Common myeloid progenitor, CD34-positive (primary cell): Measurements from ENCODE around the gene IFIT1.
A peak's percentile ranks its signal among the peaks of the same experiment; 100 is the strongest.
"Not testable (repeated sequence)": the region's sequence is repeated elsewhere in the genome, so short reads cannot be mapped to it uniquely, and the experiment has no call there.

Source experiments
- CTCF ChIA-PET: fragments of 350-600 bp; sonication (Branson Sonifier 250); formaldehyde crosslinking; loops from one replicate; lab custom pipeline; 2021; ENCODE audit warnings: antibody characterized with exemption; lab: Charles Lee
- POLR2A ChIA-PET: fragments of 350-600 bp; sonication (Branson Sonifier 250); formaldehyde crosslinking; loops from one replicate; lab custom pipeline; 2021; ENCODE audit warnings: antibody characterized with exemption; lab: Charles Lee
- DNase-seq, 3 donors: peaks; one replicate each; pipeline versions ENCODE4 v3.0.0 to v3.0.0-alpha.2; 2013
- H3K27ac ChIP-seq, 2 experiments: 1 replicate in 1 of 2; 2 replicates in 1 of 2; pipeline ENCODE4 v1.7.0; 2013; ENCODE audit warnings: inconsistent platforms in 2 of 2, low read length in 2 of 2, mild to moderate bottlenecking in 2 of 2, low read depth in 1 of 2, moderate library complexity in 1 of 2; ENCODE audit not compliant: severe bottlenecking in 2 of 2, insufficient read depth in 1 of 2, poor library complexity in 1 of 2
- H3K27me3 ChIP-seq, 5 experiments: replicated peaks in 2 of 5; 1 replicate in 3 of 5; 2 replicates in 2 of 5; pipeline versions ENCODE4 v1.6.1 to v1.7.0; 2013; ENCODE audit warnings: low read length in 4 of 5, mild to moderate bottlenecking in 2 of 5, moderate library complexity in 2 of 5, inconsistent platforms in 1 of 5; ENCODE audit not compliant: insufficient read depth in 5 of 5, control insufficient read depth in 4 of 5
- H3K36me3 ChIP-seq, 4 experiments: 1 replicate in 2 of 4; 2 replicates in 2 of 4; pipeline versions ENCODE4 v1.6.1 to v1.7.0; 2013; ENCODE audit warnings: low read length in 3 of 4, control low read depth in 1 of 4, mild to moderate bottlenecking in 1 of 4; ENCODE audit not compliant: control insufficient read depth in 4 of 4, insufficient read depth in 4 of 4
- H3K4me1 ChIP-seq, 4 experiments: 1 replicate in 3 of 4; 2 replicates in 1 of 4; pipeline versions ENCODE4 v1.6.1 to v1.7.1; 2013; ENCODE audit warnings: low read length in 3 of 4, mild to moderate bottlenecking in 3 of 4, control low read depth in 1 of 4, inconsistent platforms in 1 of 4, moderate library complexity in 1 of 4; ENCODE audit not compliant: control insufficient read depth in 4 of 4, insufficient read depth in 4 of 4; ENCODE audit errors: control extremely low read depth in 1 of 4
- H3K4me3 ChIP-seq, 7 experiments: 1 replicate in 4 of 7; 2 replicates in 3 of 7; pipeline versions ENCODE4 v1.5.1 to v1.7.0; 2013; ENCODE audit warnings: mild to moderate bottlenecking in 7 of 7, low read length in 6 of 7, moderate library complexity in 6 of 7, inconsistent platforms in 2 of 7, low read depth in 2 of 7, control low read depth in 1 of 7; ENCODE audit not compliant: insufficient read depth in 4 of 7, control insufficient read depth in 1 of 7; ENCODE audit errors: extremely low read depth in 1 of 7
- H3K9me3 ChIP-seq, 5 experiments: 1 replicate in 4 of 5; 2 replicates in 1 of 5; pipeline versions ENCODE4 v1.6.1 to v1.7.1; 2013; ENCODE audit warnings: low read length in 4 of 5, mild to moderate bottlenecking in 2 of 5, inconsistent platforms in 1 of 5, low read depth in 1 of 5, moderate library complexity in 1 of 5; ENCODE audit not compliant: control insufficient read depth in 4 of 5, insufficient read depth in 2 of 5; ENCODE audit errors: control extremely low read depth in 1 of 5
- WGBS: methylation state at CpG from one replicate; pipeline ENCODE4 v1.1.5; 2013; ENCODE audit not compliant: insufficient coverage; 5-methylcytosine and 5-hydroxymethylcytosine counted together

IFIT1 gene

GRCh38 chr10:89384474-89385340, 7.7 kb upstream of the IFIT1 start:
- no peaks in the 10 kb centered on the region for H3K36me3 ChIP-seq
- no peak overlapping the region for H3K27ac ChIP-seq
- ChIA-PET POLR2A (interaction anchor here (0.6 kb wide), 1 partner anchor 121 kb away, joined by 4 read pairs; no protein-coding TSS in a partner anchor), CTCF (interaction anchor here (1.4 to 2.3 kb wide), 3 partner anchors 15 to 82 kb away, joined by 3 to 9 read pairs (median 5); partner anchors contain the start of gene IFIT2)
- peaks cover 14 to 34% (median 27%) of the 10 kb centered on the region in 4 experiments for H3K4me1 ChIP-seq
- no peaks in the 10 kb centered on the region for H3K27me3 ChIP-seq
- DNase-seq, result peak; percentile 79 to 92 (median 89)
- WGBS, result 0% methylated on average over 3 of the region's 4 CpGs
- H3K9me3 ChIP-seq, result no peaks in the 10 kb centered on the region
- H3K4me3 ChIP-seq, result peak overlapping the region in 4 of 7 experiments; percentile 32 to 53 (median 42)

DNA sequence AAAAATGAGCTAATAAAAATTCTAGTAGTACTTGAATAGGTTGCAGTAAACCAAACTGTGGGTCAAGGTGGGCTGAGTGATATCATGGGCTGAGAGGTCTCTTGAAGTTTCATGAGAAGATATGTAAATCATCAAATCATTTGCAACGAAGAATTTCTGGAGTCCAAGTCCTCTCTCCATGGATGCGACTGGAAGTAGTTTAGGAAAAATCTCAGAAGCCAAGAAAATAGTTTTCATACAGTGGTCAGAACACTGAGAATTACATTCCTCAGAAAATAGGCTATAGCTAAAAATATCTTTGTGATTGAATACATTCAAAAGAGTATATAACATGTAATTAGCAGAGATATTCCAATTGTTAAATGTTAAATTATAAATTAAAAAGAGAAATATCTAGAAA, 3.6 kb upstream of the IFIT1 start:
- Histone ChIP-seq H3K36me3 (no peaks in the 10 kb centered on the region), H3K9me3 (no peaks in the 10 kb centered on the region), H3K4me3 (no peak overlapping the region), H3K27me3 (no peaks in the 10 kb centered on the region), H3K27ac (no peak overlapping the region), H3K4me1 (peaks cover 26 to 51% (median 44%) of the 10 kb centered on the region in 4 experiments)
- ChIA-PET POLR2A (no interaction called here), CTCF (interaction anchor here (0.5 to 4.8 kb wide), 18 partner anchors 9 to 395 kb away, joined by 3 to 35 read pairs (median 4); partner anchors contain the start of genes IFIT2, IFIT3 and LIPA)
- DNase-seq, result no peak
- WGBS, result 100% methylated on average over 2 of the region's 2 CpGs

- H3K4me3 ChIP-seq, result no peak overlapping the region
- no peaks in the 10 kb centered on the region for H3K36me3 ChIP-seq
- H3K4me1 ChIP-seq, result peaks cover 26 to 51% (median 42%) of the 10 kb centered on the region in 4 experiments
- DNase-seq, result peak; percentile 52 to 70 (median 69)
- H3K9me3 ChIP-seq, result no peaks in the 10 kb centered on the region
- H3K27me3 ChIP-seq, result no peaks in the 10 kb centered on the region
- ChIA-PET POLR2A (no interaction called here), CTCF (interaction anchor here (0.5 to 4.8 kb wide), 17 partner anchors 9 to 394 kb away, joined by 3 to 35 read pairs (median 4); partner anchors contain the start of genes IFIT2, IFIT3, IFIT5 and LIPA)
- no peak overlapping the region for H3K27ac ChIP-seq
- WGBS, result no CpG with 5 or more reads among the region's 1 CpG
Observed at GRCh38 chr10:89389254-89389653, 3.2 kb upstream of the IFIT1 start.

GRCh38 chr10:89390476-89391225, 1.8 kb upstream of the IFIT1 start:
- POLR2A ChIA-PET, result no interaction called here
- no peaks in the 10 kb centered on the region for H3K9me3 ChIP-seq
- CTCF ChIA-PET, result interaction anchor here (1.5 to 4.8 kb wide), 4 partner anchors 8 to 149 kb away, joined by 3 to 35 read pairs (median 4); no protein-coding TSS in a partner anchor
- 84% methylated on average over 4 of the region's 5 CpGs for WGBS
- H3K27ac ChIP-seq, result no peak overlapping the region
- DNase-seq, result no peak
- peaks cover 18 to 43% (median 28%) of the 10 kb centered on the region in 4 experiments for H3K4me1 ChIP-seq
- no peak overlapping the region for H3K4me3 ChIP-seq
- H3K27me3 ChIP-seq, result no peaks in the 10 kb centered on the region
- no peaks in the 10 kb centered on the region for H3K36me3 ChIP-seq

GRCh38 chr10:89391226-89391576, 1.2 kb upstream of the IFIT1 start:
- 100% methylated on average over 1 of the region's 4 CpGs for WGBS
- H3K36me3 ChIP-seq, POLR2A ChIA-PET, H3K27me3 ChIP-seq, H3K27ac ChIP-seq, H3K9me3 ChIP-seq, H3K4me3 ChIP-seq, DNase-seq: not testable (repeated sequence)
- peaks cover 18 to 38% (median 23%) of the 10 kb centered on the region in 4 experiments for H3K4me1 ChIP-seq
- CTCF ChIA-PET, result interaction anchor here (1.5 to 2.4 kb wide), 2 partner anchors 22 to 99 kb away, joined by 3 to 10 read pairs; no protein-coding TSS in a partner anchor

GRCh38 chr10:89392974-89393373, 551 bp downstream of the IFIT1 start:
- H3K9me3 ChIP-seq, result no peaks in the 10 kb centered on the region
- 37% methylated on average over 2 of the region's 2 CpGs for WGBS
- H3K4me3 ChIP-seq, result peak overlapping the region in 6 of 7 experiments; percentile 74 to 95 (median 90)
- peaks cover 18 to 36% (median 21%) of the 10 kb centered on the region in 4 experiments for H3K4me1 ChIP-seq
- no peaks in the 10 kb centered on the region for H3K27me3 ChIP-seq
- peak overlapping the region in 1 of 2 experiments; percentile 80 for H3K27ac ChIP-seq
- POLR2A ChIA-PET, result interaction anchor here (0.9 kb wide), 1 partner anchor 140 kb away, joined by 3 read pairs; no protein-coding TSS in a partner anchor
- CTCF ChIA-PET, result interaction anchor here (0.9 to 2.4 kb wide), 7 partner anchors 9 to 101 kb away, joined by 3 to 10 read pairs (median 4); partner anchors contain the start of genes IFIT2 and IFIT3
- H3K36me3 ChIP-seq, result peaks cover 0 to 3% (median 0%) of the 10 kb centered on the region in 4 experiments
- peak in 2 of 3 donors; percentile 60 to 68 for DNase-seq
